Common myeloid progenitor, CD34-positive (primary cell): ENCODE data around the gene RTN4RL1.
A peak's percentile ranks its signal among the peaks of the same experiment; 100 is the strongest.

Experiments used
- CTCF ChIA-PET: fragments of 350-600 bp; sonication (Branson Sonifier 250); formaldehyde crosslinking; loops from one replicate; lab custom pipeline; 2021; ENCODE audit warnings: antibody characterized with exemption; lab: Charles Lee
- POLR2A ChIA-PET: fragments of 350-600 bp; sonication (Branson Sonifier 250); formaldehyde crosslinking; loops from one replicate; lab custom pipeline; 2021; ENCODE audit warnings: antibody characterized with exemption; lab: Charles Lee
- DNase-seq, 3 donors: peaks; one replicate each; pipeline versions ENCODE4 v3.0.0 to v3.0.0-alpha.2; 2013
- H3K27ac ChIP-seq, 2 experiments: 1 replicate in 1 of 2; 2 replicates in 1 of 2; pipeline ENCODE4 v1.7.0; 2013; ENCODE audit warnings: inconsistent platforms in 2 of 2, low read length in 2 of 2, mild to moderate bottlenecking in 2 of 2, low read depth in 1 of 2, moderate library complexity in 1 of 2; ENCODE audit not compliant: severe bottlenecking in 2 of 2, insufficient read depth in 1 of 2, poor library complexity in 1 of 2
- H3K27me3 ChIP-seq, 5 experiments: replicated peaks in 2 of 5; 1 replicate in 3 of 5; 2 replicates in 2 of 5; pipeline versions ENCODE4 v1.6.1 to v1.7.0; 2013; ENCODE audit warnings: low read length in 4 of 5, mild to moderate bottlenecking in 2 of 5, moderate library complexity in 2 of 5, inconsistent platforms in 1 of 5; ENCODE audit not compliant: insufficient read depth in 5 of 5, control insufficient read depth in 4 of 5
- H3K36me3 ChIP-seq, 4 experiments: 1 replicate in 2 of 4; 2 replicates in 2 of 4; pipeline versions ENCODE4 v1.6.1 to v1.7.0; 2013; ENCODE audit warnings: low read length in 3 of 4, control low read depth in 1 of 4, mild to moderate bottlenecking in 1 of 4; ENCODE audit not compliant: control insufficient read depth in 4 of 4, insufficient read depth in 4 of 4
- H3K4me1 ChIP-seq, 4 experiments: 1 replicate in 3 of 4; 2 replicates in 1 of 4; pipeline versions ENCODE4 v1.6.1 to v1.7.1; 2013; ENCODE audit warnings: low read length in 3 of 4, mild to moderate bottlenecking in 3 of 4, control low read depth in 1 of 4, inconsistent platforms in 1 of 4, moderate library complexity in 1 of 4; ENCODE audit not compliant: control insufficient read depth in 4 of 4, insufficient read depth in 4 of 4; ENCODE audit errors: control extremely low read depth in 1 of 4
- H3K4me3 ChIP-seq, 7 experiments: 1 replicate in 4 of 7; 2 replicates in 3 of 7; pipeline versions ENCODE4 v1.5.1 to v1.7.0; 2013; ENCODE audit warnings: mild to moderate bottlenecking in 7 of 7, low read length in 6 of 7, moderate library complexity in 6 of 7, inconsistent platforms in 2 of 7, low read depth in 2 of 7, control low read depth in 1 of 7; ENCODE audit not compliant: insufficient read depth in 4 of 7, control insufficient read depth in 1 of 7; ENCODE audit errors: extremely low read depth in 1 of 7
- H3K9me3 ChIP-seq, 5 experiments: 1 replicate in 4 of 5; 2 replicates in 1 of 5; pipeline versions ENCODE4 v1.6.1 to v1.7.1; 2013; ENCODE audit warnings: low read length in 4 of 5, mild to moderate bottlenecking in 2 of 5, inconsistent platforms in 1 of 5, low read depth in 1 of 5, moderate library complexity in 1 of 5; ENCODE audit not compliant: control insufficient read depth in 4 of 5, insufficient read depth in 2 of 5; ENCODE audit errors: control extremely low read depth in 1 of 5
- WGBS: methylation state at CpG from one replicate; pipeline ENCODE4 v1.1.5; 2013; ENCODE audit not compliant: insufficient coverage; 5-methylcytosine and 5-hydroxymethylcytosine counted together

The RTN4RL1 gene

GRCh38 chr17:2002767-2003329, 22.3 kb downstream of the RTN4RL1 start:
- no peaks in the 10 kb centered on the region for H3K9me3 ChIP-seq
- no peak overlapping the region for H3K4me3 ChIP-seq
- peaks cover 0 to 14% (median 2%) of the 10 kb centered on the region in 5 experiments for H3K27me3 ChIP-seq
- no peaks in the 10 kb centered on the region for H3K36me3 ChIP-seq
- ChIA-PET POLR2A (interaction anchor here (0.6 kb wide), 1 partner anchor 233 kb away, joined by 3 read pairs; no protein-coding TSS in a partner anchor), CTCF (interaction anchor here (0.8 kb wide), 1 partner anchor 29 kb away, joined by 3 read pairs; no protein-coding TSS in a partner anchor)
- H3K27ac ChIP-seq: no peak overlapping the region
- WGBS: 96% methylated on average over 13 of the region's 16 CpGs
- peaks cover 0 to 18% (median 13%) of the 10 kb centered on the region in 4 experiments for H3K4me1 ChIP-seq
- no peak for DNase-seq

GRCh38 chr17:1999557-2000251, 25.4 kb downstream of the RTN4RL1 start:
- CTCF ChIA-PET: interaction anchor here (1.2 to 2.3 kb wide), 2 partner anchors 14 to 20 kb away, joined by 4 to 6 read pairs; no protein-coding TSS in a partner anchor
- WGBS: 50% methylated on average over 12 of the region's 13 CpGs
- Histone ChIP-seq H3K36me3 (no peaks in the 10 kb centered on the region), H3K4me1 (peaks cover 0 to 18% (median 13%) of the 10 kb centered on the region in 4 experiments), H3K27me3 (peaks cover 0 to 39% (median 7%) of the 10 kb centered on the region in 5 experiments), H3K9me3 (no peaks in the 10 kb centered on the region), H3K4me3 (no peak overlapping the region), H3K27ac (no peak overlapping the region)
- DNase-seq: peak in 1 of 3 donors; percentile 24
- POLR2A ChIA-PET: no interaction called here

GRCh38 chr17:1997927-1998742, 27.0 kb downstream of the RTN4RL1 start:
- Histone ChIP-seq H3K27me3 (peaks cover 0 to 39% (median 9%) of the 10 kb centered on the region in 5 experiments), H3K4me1 (peaks cover 0 to 18% (median 13%) of the 10 kb centered on the region in 4 experiments), H3K9me3 (no peaks in the 10 kb centered on the region), H3K36me3 (no peaks in the 10 kb centered on the region), H3K27ac (no peak overlapping the region), H3K4me3 (peak overlapping the region in 4 of 7 experiments; percentile 23 to 63 (median 53))
- CTCF ChIA-PET: interaction anchor here (2.3 kb wide), 1 partner anchor 22 kb away, joined by 6 read pairs; no protein-coding TSS in a partner anchor
- POLR2A ChIA-PET: interaction anchor here (0.6 kb wide), 1 partner anchor 15 kb away, joined by 6 read pairs; no protein-coding TSS in a partner anchor
- WGBS: under 1% methylated on average over 45 of the region's 92 CpGs
- DNase-seq: peak in 2 of 3 donors; percentile 38 to 45

- H3K4me3 ChIP-seq: peak overlapping the region in 1 of 7 experiments; percentile 63
- H3K27me3 ChIP-seq: peaks cover 0 to 39% (median 9%) of the 10 kb centered on the region in 5 experiments
- DNase-seq: peak in 1 of 3 donors; percentile 25
- H3K27ac ChIP-seq: no peak overlapping the region
- H3K4me1 ChIP-seq: peaks cover 0 to 18% (median 13%) of the 10 kb centered on the region in 4 experiments
- CTCF ChIA-PET: no interaction called here
- H3K9me3 ChIP-seq: no peaks in the 10 kb centered on the region
- POLR2A ChIA-PET: interaction anchor here (0.6 to 0.9 kb wide), 2 partner anchors 13 to 14 kb away, joined by 3 to 6 read pairs; no protein-coding TSS in a partner anchor
- no peaks in the 10 kb centered on the region for H3K36me3 ChIP-seq
- WGBS: 66% methylated on average over 19 of the region's 22 CpGs
Measured at GRCh38 chr17:1997289-1997926, 27.7 kb downstream of the RTN4RL1 start.

GRCh38 chr17:1996800-1997288, 28.3 kb downstream of the RTN4RL1 start:
- H3K36me3 ChIP-seq: no peaks in the 10 kb centered on the region
- peaks cover 0 to 39% (median 9%) of the 10 kb centered on the region in 5 experiments for H3K27me3 ChIP-seq
- no peak overlapping the region for H3K4me3 ChIP-seq
- DNase-seq: no peak
- CTCF ChIA-PET: interaction anchor here (1.1 kb wide), 1 partner anchor 29 kb away, joined by 3 read pairs; no protein-coding TSS in a partner anchor
- WGBS: over 99% methylated on average over 9 of the region's 9 CpGs
- POLR2A ChIA-PET: interaction anchor here (0.9 kb wide), 1 partner anchor 12 kb away, joined by 3 read pairs; no protein-coding TSS in a partner anchor
- H3K9me3 ChIP-seq: no peaks in the 10 kb centered on the region
- no peak overlapping the region for H3K27ac ChIP-seq
- peaks cover 0 to 18% (median 13%) of the 10 kb centered on the region in 4 experiments for H3K4me1 ChIP-seq
